HG03095 (cell line): Measurements from ENCODE around the gene STXBP6.

Experiments
- ATAC-seq: cut with Tn5 transposase; IDR thresholded peaks from one replicate; pipeline ENCODE4 v1.9.1; 2021; ENCODE audit warnings: moderate library complexity; ENCODE audit not compliant: unreplicated experiment

STXBP6 gene

GRCh38 chr14:24921903-24922302, 128.0 kb downstream of the STXBP6 start:
- no peak for ATAC-seq

GRCh38 chr14:24920265-24921075, 129.5 kb downstream of the STXBP6 start:
- no peak for ATAC-seq

GRCh38 chr14:24918822-24919221, 131.1 kb downstream of the STXBP6 start:
- no peak for ATAC-seq

GRCh38 chr14:24915958-24916595, 133.9 kb downstream of the STXBP6 start:
- ATAC-seq: no peak

- ATAC-seq: no peak
Measured at GRCh38 chr14:24915403-24915921, 134.5 kb downstream of the STXBP6 start.

GRCh38 chr14:24913746-24914145, 136.2 kb downstream of the STXBP6 start:
- ATAC-seq: no peak

GRCh38 chr14:24913021-24913420, 136.9 kb downstream of the STXBP6 start:
- ATAC-seq: no peak

GRCh38 chr14:24911324-24912109, 138.4 kb downstream of the STXBP6 start:
- ATAC-seq: no peak

GRCh38 chr14:24910408-24910986, 139.4 kb downstream of the STXBP6 start:
- no peak for ATAC-seq

- ATAC-seq: no peak
Measured at GRCh38 chr14:24909523-24910302, 140.2 kb downstream of the STXBP6 start.

GRCh38 chr14:24908592-24909236, 141.2 kb downstream of the STXBP6 start:
- no peak for ATAC-seq

- no peak for ATAC-seq
Measured at GRCh38 chr14:24904533-24904932, 145.4 kb downstream of the STXBP6 start.

GRCh38 chr14:24903337-24903736, 146.6 kb downstream of the STXBP6 start:
- ATAC-seq: no peak

GRCh38 chr14:24900269-24901100, 149.5 kb downstream of the STXBP6 start:
- ATAC-seq: no peak

GRCh38 chr14:24897793-24898192, 152.2 kb downstream of the STXBP6 start:
- no peak for ATAC-seq

- no peak for ATAC-seq
Measured at GRCh38 chr14:24895622-24896021, 154.3 kb downstream of the STXBP6 start.

- no peak for ATAC-seq
Measured at GRCh38 chr14:24895243-24895583, 154.7 kb downstream of the STXBP6 start.

GRCh38 chr14:24894583-24895242, 155.2 kb downstream of the STXBP6 start:
- no peak for ATAC-seq
